Measurements from ENCODE around the gene SIMC1. TPM values are rescaled to one million over a fixed set of nuclear protein-coding genes. Genes with fewer than 3 reads are reported as not detected.
"Not testable (repeated sequence)": the region's sequence is repeated elsewhere in the genome, so short reads cannot be mapped to it uniquely, and the experiment has no call there.

The SIMC1 gene
- total and polyA plus RNA-seq, 2 of the 4 experiments (the other 2 are of a cell fraction): 8.2 to 11.7 TPM

- H3K27ac ChIP-seq (ENCODE audit: insufficient read depth, low read length); H3K4me3 ChIP-seq (ENCODE audit: insufficient read depth, low read depth, low read length); H2BK20ac ChIP-seq (ENCODE audit: low read depth, low read length); H2BK5ac ChIP-seq (ENCODE audit: low read depth, low read length, poor library complexity, severe bottlenecking); ATAC-seq (ENCODE audit: low read depth); H3K23ac ChIP-seq (ENCODE audit: low read depth, low read length); H2AK9ac ChIP-seq (replicated peaks; ENCODE audit: low read depth, low read length, poor library complexity); H4K8ac ChIP-seq (ENCODE audit: low read depth in 2 of 2, low read length in 2 of 2); H3K27me3 ChIP-seq (ENCODE audit: control insufficient read depth, insufficient read depth, low read length); H3K4me2 ChIP-seq (ENCODE audit: low read depth, low read length); H4K20me1 ChIP-seq (ENCODE audit: insufficient read depth, low read length); BruUV-seq (replicated peaks); in situ Hi-C loops (cut with MboI; ENCODE audit: low sequenced_read_pairs); H2BK15ac ChIP-seq (ENCODE audit: low read depth, low read length); H3K9ac ChIP-seq (ENCODE audit: low read depth, low read length); H3K9me3 ChIP-seq (ENCODE audit: control insufficient read depth, insufficient read depth, low read length); H4K5ac ChIP-seq (ENCODE audit: low read depth, low read length); POLR2A ChIA-PET (ENCODE audit: unreplicated experiment); H3K4me1 ChIP-seq (ENCODE audit: control insufficient read depth, insufficient read depth, low read length); H3K18ac ChIP-seq (ENCODE audit: low read depth, low read length); H3K79me1 ChIP-seq (ENCODE audit: low read depth in 1 of 2, low read length in 2 of 2); H3K14ac ChIP-seq (replicated peaks; ENCODE audit: low read depth, low read length); H3K36me3 ChIP-seq (ENCODE audit: control insufficient read depth, insufficient read depth, low read length); H2AFZ ChIP-seq (replicated peaks; ENCODE audit: low read length, poor library complexity); H2BK120ac ChIP-seq (ENCODE audit: low read depth, low read length); H4K91ac ChIP-seq (ENCODE audit: insufficient read depth, low read depth, low read length); H3K56ac ChIP-seq (ENCODE audit: extremely low read depth, insufficient read depth, low read length); DNase-seq; intact Hi-C loops (cut with micrococcal nuclease); H2AK5ac ChIP-seq (ENCODE audit: low read depth, low read length); H3K4ac ChIP-seq (ENCODE audit: low read depth, low read length); H3K9me1 ChIP-seq (ENCODE audit: insufficient read depth, low read length); dilution Hi-C loops (cut with HindIII; ENCODE audit: low sequenced_read_pairs, unreplicated experiment); CTCF ChIA-PET: not testable (repeated sequence)
- no CpG with 5 or more reads among the region's 2 CpGs for WGBS, 2 experiments (ENCODE audit: extremely low coverage in 2 of 2, insufficient read length in 1 of 2)
Observed at GRCh38 chr5:176250691-176251090, 12.5 kb downstream of the SIMC1 start.

DNA sequence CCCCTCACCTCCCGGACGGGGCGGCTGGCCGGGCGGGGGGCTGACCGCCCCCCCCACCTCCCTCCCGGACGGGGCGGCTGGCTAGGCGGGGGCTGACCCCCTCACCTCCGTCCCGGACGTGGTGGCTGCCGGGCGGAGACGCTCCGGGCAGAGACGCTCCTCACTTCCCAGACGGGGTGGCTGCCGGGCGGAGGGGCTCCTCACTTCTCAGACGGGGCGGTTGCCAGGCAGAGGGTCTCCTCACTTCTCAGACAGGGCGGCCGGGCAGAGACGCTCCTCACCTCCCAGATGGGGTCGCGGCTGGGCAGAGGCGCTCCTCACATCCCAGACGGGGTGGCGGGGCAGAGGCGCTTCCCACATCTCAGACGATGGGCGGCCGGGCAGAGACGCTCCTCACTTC is 13.9 kb downstream of the SIMC1 start:
- H3K9me3 ChIP-seq (ENCODE audit: control insufficient read depth, insufficient read depth, low read length); H4K8ac ChIP-seq (ENCODE audit: low read depth in 2 of 2, low read length in 2 of 2); H2BK20ac ChIP-seq (ENCODE audit: low read depth, low read length); DNase-seq; H4K91ac ChIP-seq (ENCODE audit: insufficient read depth, low read depth, low read length); H2BK120ac ChIP-seq (ENCODE audit: low read depth, low read length); H3K4me2 ChIP-seq (ENCODE audit: low read depth, low read length); H3K4me1 ChIP-seq (ENCODE audit: control insufficient read depth, insufficient read depth, low read length); H4K20me1 ChIP-seq (ENCODE audit: insufficient read depth, low read length); H3K4ac ChIP-seq (ENCODE audit: low read depth, low read length); H3K23ac ChIP-seq (ENCODE audit: low read depth, low read length); H4K5ac ChIP-seq (ENCODE audit: low read depth, low read length); H2AFZ ChIP-seq (replicated peaks; ENCODE audit: low read length, poor library complexity); dilution Hi-C loops (cut with HindIII; ENCODE audit: low sequenced_read_pairs, unreplicated experiment); in situ Hi-C loops (cut with MboI; ENCODE audit: low sequenced_read_pairs); CTCF ChIA-PET; H3K56ac ChIP-seq (ENCODE audit: extremely low read depth, insufficient read depth, low read length); H2AK9ac ChIP-seq (replicated peaks; ENCODE audit: low read depth, low read length, poor library complexity); H3K9ac ChIP-seq (ENCODE audit: low read depth, low read length); H2BK15ac ChIP-seq (ENCODE audit: low read depth, low read length); intact Hi-C loops (cut with micrococcal nuclease); H2AK5ac ChIP-seq (ENCODE audit: low read depth, low read length); H3K36me3 ChIP-seq (ENCODE audit: control insufficient read depth, insufficient read depth, low read length); H3K4me3 ChIP-seq (ENCODE audit: insufficient read depth, low read depth, low read length); H3K14ac ChIP-seq (replicated peaks; ENCODE audit: low read depth, low read length); BruUV-seq (replicated peaks); POLR2A ChIA-PET (ENCODE audit: unreplicated experiment); H3K27me3 ChIP-seq (ENCODE audit: control insufficient read depth, insufficient read depth, low read length); H3K18ac ChIP-seq (ENCODE audit: low read depth, low read length); H3K27ac ChIP-seq (ENCODE audit: insufficient read depth, low read length); H3K9me1 ChIP-seq (ENCODE audit: insufficient read depth, low read length); H3K79me1 ChIP-seq (ENCODE audit: low read depth in 1 of 2, low read length in 2 of 2); ATAC-seq (ENCODE audit: low read depth); H2BK5ac ChIP-seq (ENCODE audit: low read depth, low read length, poor library complexity, severe bottlenecking): not testable (repeated sequence)
- WGBS, 2 experiments (ENCODE audit: extremely low coverage in 2 of 2, insufficient read length in 1 of 2): 96% methylated on average over 5 of the region's 36 CpGs; no CpG with 5 or more reads in 1 of the 2 experiments

All from IMR-90 (cell line).